ENCODE results near the gene TRAF4. TPM values are rescaled to one million over a fixed set of nuclear protein-coding genes. Genes with fewer than 3 reads are reported as not detected.
A peak's percentile ranks its signal among the peaks of the same experiment; 100 is the strongest.

The TRAF4 gene
- total RNA-seq, 1 experiment from 2014 or later, result 104 TPM

DNA sequence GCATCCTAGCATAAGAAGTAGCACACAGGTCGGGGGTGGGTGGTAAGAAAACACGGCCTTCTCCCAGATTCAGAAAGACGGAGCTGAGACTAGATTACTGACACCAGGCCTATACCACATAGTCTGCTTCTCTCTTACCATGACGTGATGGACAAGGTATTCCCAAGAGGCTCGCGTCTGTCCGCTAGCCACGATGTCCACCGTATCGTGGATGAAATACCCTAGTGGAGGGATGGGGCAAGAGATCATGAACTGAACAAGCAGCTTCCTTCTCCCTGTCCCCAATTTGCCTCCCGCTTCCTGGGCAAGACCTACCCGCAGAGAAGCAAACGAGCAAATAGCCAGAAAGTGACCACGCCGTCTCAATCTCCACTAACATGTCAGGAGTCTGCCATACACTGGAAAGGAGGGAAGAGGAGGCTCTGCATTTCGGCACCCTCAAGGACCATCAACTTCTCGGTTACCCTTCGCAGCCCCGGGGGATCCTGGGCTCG, 18.6 kb upstream of the TRAF4 start:
- Histone ChIP-seq H3K79me2 (ENCODE audit: low read length) (peaks cover 34% of the 10 kb centered on the region), H4K20me1 (ENCODE audit: low read length) (peaks cover 32% of the 10 kb centered on the region), H3K27me3 (ENCODE audit: low read length) (no peaks in the 10 kb centered on the region), H3K9ac (ENCODE audit: low read length) (peak overlapping the region; percentile 94), H3K4me1 (ENCODE audit: insufficient read depth, low read length) (peaks cover 37% of the 10 kb centered on the region), H3K9me2 (replicated peaks; ENCODE audit: low read length) (no peaks in the 10 kb centered on the region), H3K36me3 (ENCODE audit: low read depth, low read length) (peaks cover 42% of the 10 kb centered on the region), H3K4me3 (ENCODE audit: low read length) (peak overlapping the region; percentile 60), H3K27ac (ENCODE audit: low read length) (peak overlapping the region; percentile 74), H3K4me2 (ENCODE audit: low read length) (peak overlapping the region; percentile 96), H3F3A (ENCODE audit: low read length, unreplicated experiment) (peaks cover 12% of the 10 kb centered on the region), H3K9me3 (ENCODE audit: low read length) (no peaks in the 10 kb centered on the region), H2AFZ (ENCODE audit: low read length) (no peak overlapping the region)
- no peak for TF ChIP-seq EZH2phosphoT487 (IDR thresholded peaks at IDR 0.05; ENCODE audit: borderline replicate concordance, low read length)
- TF ChIP-seq, protein P1, sequence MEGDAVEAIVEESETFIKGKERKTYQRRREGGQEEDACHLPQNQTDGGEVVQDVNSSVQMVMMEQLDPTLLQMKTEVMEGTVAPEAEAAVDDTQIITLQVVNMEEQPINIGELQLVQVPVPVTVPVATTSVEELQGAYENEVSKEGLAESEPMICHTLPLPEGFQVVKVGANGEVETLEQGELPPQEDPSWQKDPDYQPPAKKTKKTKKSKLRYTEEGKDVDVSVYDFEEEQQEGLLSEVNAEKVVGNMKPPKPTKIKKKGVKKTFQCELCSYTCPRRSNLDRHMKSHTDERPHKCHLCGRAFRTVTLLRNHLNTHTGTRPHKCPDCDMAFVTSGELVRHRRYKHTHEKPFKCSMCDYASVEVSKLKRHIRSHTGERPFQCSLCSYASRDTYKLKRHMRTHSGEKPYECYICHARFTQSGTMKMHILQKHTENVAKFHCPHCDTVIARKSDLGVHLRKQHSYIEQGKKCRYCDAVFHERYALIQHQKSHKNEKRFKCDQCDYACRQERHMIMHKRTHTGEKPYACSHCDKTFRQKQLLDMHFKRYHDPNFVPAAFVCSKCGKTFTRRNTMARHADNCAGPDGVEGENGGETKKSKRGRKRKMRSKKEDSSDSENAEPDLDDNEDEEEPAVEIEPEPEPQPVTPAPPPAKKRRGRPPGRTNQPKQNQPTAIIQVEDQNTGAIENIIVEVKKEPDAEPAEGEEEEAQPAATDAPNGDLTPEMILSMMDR (conservative IDR thresholded peaks at IDR 0.05; ENCODE audit: low read depth, low read length), result no peak
- TF ChIP-seq EZH2 (IDR thresholded peaks at IDR 0.05; ENCODE audit: low read length, unreplicated experiment), result no peak
- TSS peak; percentile 30 for BruUV-seq (replicated peaks)
- intact Hi-C loops (cut with micrococcal nuclease), result loop anchor here (10.0 kb wide), 1 partner anchor 180 kb away; the partner anchor contains the start of gene DHRS13
- DNase-seq, result peak; percentile 30
- ChIA-PET POLR2A (ENCODE audit: unreplicated experiment) (no interaction called here), CTCF (interaction anchor here (4.0 kb wide), 1 partner anchor 25 kb away, joined by 55 read pairs; no protein-coding TSS in a partner anchor)
- ATAC-seq, result no peak; the same call in 1 of the 2 replicates

DNA sequence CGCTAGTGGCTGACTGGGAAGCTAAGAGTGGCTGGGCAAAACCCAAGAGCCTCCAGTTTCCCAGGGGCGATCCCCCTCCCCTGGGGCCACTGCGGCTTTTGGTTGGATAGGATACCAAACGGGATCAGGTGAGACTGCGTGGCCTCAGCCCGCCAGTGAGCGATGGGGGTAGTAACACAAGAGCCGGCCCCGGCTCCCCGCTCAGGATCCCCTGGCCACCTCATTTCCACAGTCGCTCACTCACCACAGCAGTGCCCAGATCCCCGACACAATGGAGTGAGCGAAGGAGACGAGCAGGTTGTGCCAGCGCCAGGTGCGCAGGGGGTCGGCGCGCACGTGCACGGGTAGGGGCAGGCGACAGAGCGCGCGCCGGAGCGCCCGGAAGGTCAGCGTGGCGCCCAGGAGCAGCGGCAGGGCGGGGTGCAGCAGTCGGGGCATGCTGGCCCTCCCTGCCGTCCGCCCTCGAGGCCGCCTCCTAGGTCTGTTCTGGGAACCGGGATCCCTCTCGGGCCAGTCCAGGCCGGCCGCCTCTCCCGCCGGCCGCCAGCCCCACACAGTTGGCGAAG, 18.1 kb upstream of the TRAF4 start:
- Histone ChIP-seq H3F3A (ENCODE audit: low read length, unreplicated experiment) (peaks cover 12% of the 10 kb centered on the region), H3K4me2 (ENCODE audit: low read length) (peak overlapping the region; percentile 96), H3K27ac (ENCODE audit: low read length) (peak overlapping the region; percentile 74), H3K27me3 (ENCODE audit: low read length) (no peaks in the 10 kb centered on the region), H3K9ac (ENCODE audit: low read length) (peak overlapping the region; percentile 94), H3K9me3 (ENCODE audit: low read length) (no peaks in the 10 kb centered on the region), H3K4me3 (ENCODE audit: low read length) (peak overlapping the region; percentile 60), H2AFZ (ENCODE audit: low read length) (no peak overlapping the region), H3K9me2 (replicated peaks; ENCODE audit: low read length) (no peaks in the 10 kb centered on the region), H4K20me1 (ENCODE audit: low read length) (peaks cover 28% of the 10 kb centered on the region), H3K79me2 (ENCODE audit: low read length) (peaks cover 28% of the 10 kb centered on the region), H3K4me1 (ENCODE audit: insufficient read depth, low read length) (peaks cover 37% of the 10 kb centered on the region), H3K36me3 (ENCODE audit: low read depth, low read length) (peaks cover 37% of the 10 kb centered on the region)
- peak; percentile 41 for ATAC-seq
- no TSS peak for BruUV-seq (replicated peaks)
- POLR2A ChIA-PET (ENCODE audit: unreplicated experiment), result interaction anchor here (1.4 kb wide), 1 partner anchor 21 kb away, joined by 4 read pairs; no protein-coding TSS in a partner anchor
- DNase-seq, result peak; percentile 68
- TF ChIP-seq, protein P1 (conservative IDR thresholded peaks at IDR 0.05; ENCODE audit: low read depth, low read length), result no peak
- TF ChIP-seq EZH2phosphoT487 (IDR thresholded peaks at IDR 0.05; ENCODE audit: borderline replicate concordance, low read length), result no peak; the same call in 1 of the 2 replicates
- no peak for TF ChIP-seq EZH2 (IDR thresholded peaks at IDR 0.05; ENCODE audit: low read length, unreplicated experiment)
- CTCF ChIA-PET, result interaction anchor here (1.5 to 4.0 kb wide), 6 partner anchors 9 to 226 kb away, joined by 5 to 55 read pairs (median 10); partner anchors contain the start of gene PHF12
- intact Hi-C loops (cut with micrococcal nuclease), result loop anchor here (2.0 to 10.0 kb wide), 2 partner anchors 179 to 227 kb away; partner anchors contain the start of gene DHRS13

All from PC-3 (cell line).